Measurements from ENCODE around the gene CHID1.
A peak's percentile ranks its signal among the peaks of the same experiment; 100 is the strongest.

The CHID1 gene

DNA sequence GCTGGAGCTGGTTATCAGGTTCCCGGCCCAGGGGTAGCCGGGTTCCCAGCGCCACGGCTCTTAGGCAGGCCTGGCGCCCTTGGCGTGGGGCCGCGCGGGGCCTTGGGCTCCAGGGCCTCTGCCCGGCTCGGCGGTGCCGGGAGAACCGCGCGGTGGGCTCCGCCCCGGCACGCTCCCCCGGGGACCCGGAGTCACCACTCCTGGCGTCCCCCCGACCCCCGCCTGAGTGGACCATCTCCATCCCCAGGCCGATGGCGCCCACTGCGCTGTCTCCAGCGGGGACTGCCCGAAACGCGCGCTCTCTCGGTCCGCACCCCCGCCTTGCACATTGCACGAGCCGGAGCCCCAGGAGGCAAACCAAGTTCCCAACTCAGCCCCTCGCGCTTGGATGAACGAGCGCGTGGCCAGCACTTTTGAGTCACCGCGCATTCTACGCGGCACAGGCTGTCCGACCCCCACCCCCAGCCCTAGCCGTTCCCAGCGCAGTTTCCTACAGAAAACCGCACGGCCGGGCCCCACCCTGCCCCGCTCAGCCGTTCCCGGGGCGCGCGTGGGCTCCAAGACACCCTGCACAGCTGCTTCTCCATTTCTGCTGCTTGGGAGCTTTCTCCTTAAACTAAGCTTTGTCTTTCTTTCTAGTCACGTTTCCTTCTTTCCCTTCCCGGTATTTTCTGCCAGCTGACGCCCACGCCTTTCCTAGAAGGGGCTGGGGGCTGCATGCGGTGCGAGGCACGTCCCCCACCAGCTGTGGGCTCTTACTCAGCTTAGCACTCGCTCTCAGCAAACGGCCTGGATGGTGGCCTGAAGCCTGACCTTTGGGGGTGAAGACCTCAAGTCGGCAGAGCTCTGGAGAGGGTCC, 650 bp upstream of the CHID1 start:
- DNase-seq (ENCODE audit: low read depth), result no peak
- H3K4me3 ChIP-seq (ENCODE audit: low read depth, low read length), result peak overlapping the region; percentile 68
- TF ChIP-seq, protein P1, sequence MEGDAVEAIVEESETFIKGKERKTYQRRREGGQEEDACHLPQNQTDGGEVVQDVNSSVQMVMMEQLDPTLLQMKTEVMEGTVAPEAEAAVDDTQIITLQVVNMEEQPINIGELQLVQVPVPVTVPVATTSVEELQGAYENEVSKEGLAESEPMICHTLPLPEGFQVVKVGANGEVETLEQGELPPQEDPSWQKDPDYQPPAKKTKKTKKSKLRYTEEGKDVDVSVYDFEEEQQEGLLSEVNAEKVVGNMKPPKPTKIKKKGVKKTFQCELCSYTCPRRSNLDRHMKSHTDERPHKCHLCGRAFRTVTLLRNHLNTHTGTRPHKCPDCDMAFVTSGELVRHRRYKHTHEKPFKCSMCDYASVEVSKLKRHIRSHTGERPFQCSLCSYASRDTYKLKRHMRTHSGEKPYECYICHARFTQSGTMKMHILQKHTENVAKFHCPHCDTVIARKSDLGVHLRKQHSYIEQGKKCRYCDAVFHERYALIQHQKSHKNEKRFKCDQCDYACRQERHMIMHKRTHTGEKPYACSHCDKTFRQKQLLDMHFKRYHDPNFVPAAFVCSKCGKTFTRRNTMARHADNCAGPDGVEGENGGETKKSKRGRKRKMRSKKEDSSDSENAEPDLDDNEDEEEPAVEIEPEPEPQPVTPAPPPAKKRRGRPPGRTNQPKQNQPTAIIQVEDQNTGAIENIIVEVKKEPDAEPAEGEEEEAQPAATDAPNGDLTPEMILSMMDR (IDR thresholded peaks at IDR 0.05; ENCODE audit: control insufficient read depth, extremely low read depth, insufficient read depth), result peak; percentile 16; the same call in 1 of the 2 replicates

DNA sequence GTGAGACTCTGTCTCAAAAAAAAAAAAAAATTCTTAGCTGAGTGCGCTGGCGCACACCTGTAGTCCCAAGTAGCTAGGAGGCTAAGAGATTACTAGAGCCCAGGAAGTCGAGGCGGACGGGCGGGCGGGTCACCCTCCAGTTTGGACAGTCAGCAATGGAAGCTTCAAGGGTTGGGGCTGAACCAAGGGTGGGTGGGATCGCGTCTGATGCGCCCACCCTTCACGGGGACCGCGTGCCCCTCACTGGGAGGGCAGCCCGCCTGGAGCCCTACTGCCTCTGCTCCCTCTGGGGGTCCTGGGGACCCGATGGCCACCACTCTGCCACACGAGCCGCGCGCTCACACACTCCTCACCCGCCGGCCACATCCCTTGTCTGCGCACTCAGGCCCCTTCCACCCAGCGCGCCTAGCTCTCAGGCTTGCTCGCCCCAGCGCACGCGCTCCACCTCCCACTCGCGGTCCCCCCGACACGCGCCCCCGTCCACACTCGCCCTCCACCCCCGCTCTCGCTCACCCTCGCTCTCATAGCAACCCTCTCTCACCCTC, 494 bp downstream of the CHID1 start:
- no peak for DNase-seq (ENCODE audit: low read depth)
- TF ChIP-seq, protein P1 (IDR thresholded peaks at IDR 0.05; ENCODE audit: control insufficient read depth, extremely low read depth, insufficient read depth), result no peak

DNA sequence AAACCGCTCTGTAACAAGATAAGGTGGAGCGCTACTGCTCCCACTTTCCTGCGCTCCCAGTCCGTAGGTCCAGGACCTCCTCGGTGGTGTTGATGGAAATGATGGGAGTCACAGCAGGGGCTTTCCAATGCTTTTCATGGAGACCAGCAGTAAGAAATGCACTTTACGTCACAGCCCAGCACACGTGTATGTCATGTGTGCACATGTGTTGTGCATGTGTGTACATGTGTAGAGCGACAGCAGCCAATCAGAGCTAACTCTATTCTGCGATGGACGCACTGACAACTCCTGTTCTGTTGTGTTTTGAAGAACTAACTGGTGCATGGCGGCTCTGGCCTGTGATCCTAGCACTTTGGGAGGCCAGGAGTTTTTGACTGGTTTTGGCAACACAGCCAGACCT, 1.2 kb downstream of the CHID1 start:
- TF ChIP-seq, protein P1 (IDR thresholded peaks at IDR 0.05; ENCODE audit: control insufficient read depth, extremely low read depth, insufficient read depth), result no peak
- no peak for DNase-seq (ENCODE audit: low read depth)
- peak overlapping the region; percentile 94 for H3K4me3 ChIP-seq (ENCODE audit: low read depth, low read length)

More for the DNA sequence above, 494 bp downstream of the CHID1 start:
- H3K4me3 ChIP-seq (ENCODE audit: low read depth, low read length), result peak overlapping the region; percentile 94

DNA sequence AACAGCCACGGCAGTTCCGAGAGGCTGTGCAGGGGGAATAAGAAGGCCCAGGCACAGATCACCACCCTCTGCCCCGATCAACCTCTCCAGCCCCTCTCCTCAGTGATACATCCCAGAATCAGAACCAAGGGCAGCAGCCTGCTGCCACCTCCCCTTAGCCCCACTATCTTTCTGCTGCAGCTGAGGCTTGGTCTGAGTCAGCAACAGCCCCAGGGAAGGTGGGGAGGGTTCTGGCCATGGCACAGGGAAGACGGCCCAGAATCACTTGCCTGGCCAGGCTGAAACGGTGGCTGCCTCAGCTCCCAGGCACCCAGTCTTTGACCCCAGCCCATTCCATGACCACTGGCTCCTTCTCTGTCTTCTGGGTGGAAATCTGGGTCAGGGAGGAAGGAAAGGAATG, 2.3 kb downstream of the CHID1 start:
- TF ChIP-seq, protein P1 (IDR thresholded peaks at IDR 0.05; ENCODE audit: control insufficient read depth, extremely low read depth, insufficient read depth), result no peak
- H3K4me3 ChIP-seq (ENCODE audit: low read depth, low read length), result no peak overlapping the region
- DNase-seq (ENCODE audit: low read depth), result no peak

DNA sequence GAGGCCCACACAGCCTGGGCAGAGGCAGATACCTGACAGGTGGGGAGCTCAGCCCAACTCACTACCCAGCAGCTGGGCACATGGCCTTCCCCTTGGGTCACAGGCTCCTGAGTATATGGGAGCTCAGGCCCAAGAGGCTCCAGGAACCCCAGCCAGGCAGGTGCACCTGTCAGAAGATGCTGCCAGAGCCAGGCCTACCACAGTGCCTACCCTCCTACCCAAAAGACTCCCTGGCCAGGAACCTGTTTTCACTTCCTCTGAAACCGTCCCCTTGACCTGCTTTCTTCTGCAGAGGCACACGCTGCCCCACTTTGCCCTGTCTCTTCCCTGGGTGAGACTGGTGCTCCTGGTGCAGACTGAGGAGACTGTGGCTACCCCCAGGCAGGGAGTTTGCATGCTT, 2.9 kb downstream of the CHID1 start:
- TF ChIP-seq, protein P1 (IDR thresholded peaks at IDR 0.05; ENCODE audit: control insufficient read depth, extremely low read depth, insufficient read depth), result no peak
- no peak overlapping the region for H3K4me3 ChIP-seq (ENCODE audit: low read depth, low read length)
- no peak for DNase-seq (ENCODE audit: low read depth)

DNA sequence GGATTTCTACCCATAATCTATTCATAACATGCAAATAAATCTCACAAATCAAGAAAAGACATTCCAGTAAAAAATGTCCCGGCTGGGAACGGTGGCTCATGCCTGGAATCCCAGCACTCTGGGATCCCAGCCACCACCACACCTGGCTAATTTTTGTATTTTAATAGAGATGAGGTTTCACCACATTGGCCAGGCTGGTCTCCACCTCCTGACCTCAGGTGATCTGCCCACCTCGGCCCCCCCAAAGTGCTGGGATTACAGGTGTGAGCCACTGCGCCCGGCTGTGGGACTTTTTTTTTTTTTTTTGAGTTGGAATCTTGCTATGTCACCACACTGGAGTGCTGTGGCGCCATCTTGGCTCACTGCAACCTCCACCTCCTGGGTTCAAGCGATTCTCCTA, 4.7 kb downstream of the CHID1 start:
- TF ChIP-seq, protein P1 (IDR thresholded peaks at IDR 0.05; ENCODE audit: control insufficient read depth, extremely low read depth, insufficient read depth), result no peak
- H3K4me3 ChIP-seq (ENCODE audit: low read depth, low read length), result no peak overlapping the region
- DNase-seq (ENCODE audit: low read depth), result no peak

All from LNCaP clone FGC (cell line).